ENCODE measurements around the gene KIF1A.
A peak's percentile ranks its signal among the peaks of the same experiment; 100 is the strongest.
"Not testable (repeated sequence)": the region's sequence is repeated elsewhere in the genome, so short reads cannot be mapped to it uniquely, and the experiment has no call there.

KIF1A gene

GRCh38 chr2:240846309-240846708 lies 26.3 kb upstream of the KIF1A start:
- DNase-seq, result not testable (repeated sequence)

GRCh38 chr2:240840435-240841060 lies 20.5 kb upstream of the KIF1A start:
- peak; percentile 53 for DNase-seq

- no peak for DNase-seq
Measured at GRCh38 chr2:240839152-240840143, 19.4 kb upstream of the KIF1A start.

- no peak for DNase-seq
Measured at GRCh38 chr2:240837621-240838020, 17.6 kb upstream of the KIF1A start.

- no peak for DNase-seq
Measured at GRCh38 chr2:240836781-240837467, 16.9 kb upstream of the KIF1A start.

GRCh38 chr2:240835528-240835927 lies 15.5 kb upstream of the KIF1A start:
- no peak for DNase-seq

- no peak for DNase-seq
Measured at GRCh38 chr2:240834377-240834975, 14.5 kb upstream of the KIF1A start.

- no peak for DNase-seq
Measured at GRCh38 chr2:240833724-240834285, 13.8 kb upstream of the KIF1A start.

GRCh38 chr2:240832921-240833494 lies 13.0 kb upstream of the KIF1A start:
- DNase-seq, result no peak

GRCh38 chr2:240832205-240832727 lies 12.2 kb upstream of the KIF1A start:
- DNase-seq, result peak; percentile 3

- DNase-seq, result no peak
Measured at GRCh38 chr2:240831594-240832204, 11.7 kb upstream of the KIF1A start.

- no peak for DNase-seq
Measured at GRCh38 chr2:240825476-240825875, 5.5 kb upstream of the KIF1A start.

GRCh38 chr2:240823449-240824336 lies 3.7 kb upstream of the KIF1A start:
- DNase-seq, result no peak

- no peak for DNase-seq
Measured at GRCh38 chr2:240822280-240822847, 2.3 kb upstream of the KIF1A start.

- no peak for DNase-seq
Measured at GRCh38 chr2:240821429-240821778, 1.4 kb upstream of the KIF1A start.

- DNase-seq, result no peak
Measured at GRCh38 chr2:240820607-240821428, 799 bp upstream of the KIF1A start.

GRCh38 chr2:240819126-240819857 lies 727 bp downstream of the KIF1A start:
- DNase-seq, result no peak

GRCh38 chr2:240818293-240819125 lies 1.5 kb downstream of the KIF1A start:
- DNase-seq, result no peak
